CD14-positive monocyte (primary cell): ENCODE measurements around the gene TMEM179. TPM values are rescaled to one million over a fixed set of nuclear protein-coding genes. Genes with fewer than 3 reads are reported as not detected.

Source experiments
- DNase-seq, 3 donors: peaks; one replicate each; pipeline ENCODE4 v3.0.0-alpha.2; 2011 to 2022
- H2AFZ ChIP-seq: 2 replicates; pipeline ENCODE4 v1.6.0; 2012; ENCODE audit warnings: mild to moderate bottlenecking, low read depth, low read length, inconsistent platforms; ENCODE audit not compliant: insufficient read depth, poor library complexity, severe bottlenecking
- H3K27ac ChIP-seq, 2 donors: 1 replicate in 1 of 2; 2 replicates in 1 of 2; pipeline ENCODE4 v1.5.1; 2012 to 2013; ENCODE audit warnings: low read length in 2 of 2, control low read depth in 1 of 2, inconsistent platforms in 1 of 2, low read depth in 1 of 2, mild to moderate bottlenecking in 1 of 2
- H3K27me3 ChIP-seq, 2 donors: one replicate each; pipeline versions ENCODE4 v1.6.0 to v1.6.1; 2011 to 2013; ENCODE audit warnings: low read length in 2 of 2; ENCODE audit not compliant: control insufficient read depth in 2 of 2, insufficient read depth in 2 of 2
- H3K36me3 ChIP-seq, 2 donors: replicated peaks in 1 of 2; 1 replicate in 1 of 2; 2 replicates in 1 of 2; pipeline versions ENCODE4 v1.5.1 to v1.6.1; 2012 to 2013; ENCODE audit warnings: low read length in 2 of 2, control low read depth in 1 of 2, inconsistent platforms in 1 of 2, mild to moderate bottlenecking in 1 of 2; ENCODE audit not compliant: insufficient read depth in 2 of 2, control insufficient read depth in 1 of 2
- H3K4me1 ChIP-seq, 2 donors: 1 replicate in 1 of 2; 2 replicates in 1 of 2; pipeline versions ENCODE4 v1.5.1 to v1.6.1; 2012 to 2013; ENCODE audit warnings: low read length in 2 of 2, control low read depth in 1 of 2, inconsistent platforms in 1 of 2, mild to moderate bottlenecking in 1 of 2, moderate library complexity in 1 of 2; ENCODE audit not compliant: insufficient read depth in 2 of 2, control insufficient read depth in 1 of 2
- H3K4me2 ChIP-seq: replicated peaks from 2 replicates; pipeline ENCODE3; 2012; ENCODE audit warnings: low read length, moderate library complexity, mild to moderate bottlenecking; ENCODE audit not compliant: poor library complexity, severe bottlenecking; ENCODE audit errors: extremely low read depth
- H3K4me3 ChIP-seq, 3 experiments: fragments of 200-600 bp in 1 of 3; sonication (generic) in 1 of 3; replicated peaks in 1 of 3; 1 replicate in 2 of 3; 2 replicates in 1 of 3; pipeline ENCODE4 v1.5.1; 2011 to 2013; ENCODE audit warnings: low read length in 3 of 3, mild to moderate bottlenecking in 3 of 3, control low read depth in 2 of 3, low read depth in 2 of 3, inconsistent platforms in 1 of 3, moderate library complexity in 1 of 3
- H3K79me2 ChIP-seq: 2 replicates; pipeline ENCODE4 v1.6.0; 2012; ENCODE audit warnings: mild to moderate bottlenecking, control low read depth, inconsistent platforms, low read length, moderate library complexity; ENCODE audit not compliant: insufficient read depth
- H3K9ac ChIP-seq: 2 replicates; pipeline ENCODE4 v1.6.0; 2017; ENCODE audit warnings: low read length, mild to moderate bottlenecking; ENCODE audit not compliant: insufficient read depth, poor library complexity, severe bottlenecking
- H3K9me3 ChIP-seq, 2 donors: replicated peaks in 1 of 2; 1 replicate in 1 of 2; 2 replicates in 1 of 2; pipeline versions ENCODE4 v1.5.1 to v1.6.1; 2012 to 2013; ENCODE audit warnings: low read length in 2 of 2, control low read depth in 1 of 2; ENCODE audit not compliant: control insufficient read depth in 1 of 2, insufficient read depth in 1 of 2
- H4K20me1 ChIP-seq: 2 replicates; pipeline ENCODE4 v1.6.0; 2012; ENCODE audit warnings: mild to moderate bottlenecking, low read length, control low read depth, moderate library complexity; ENCODE audit not compliant: insufficient read depth
- H3K27ac Mint-ChIP-seq, 7 donors: one replicate each; pipeline ENCODE4 v1.8.0; 2020; ENCODE audit warnings: mild to moderate bottlenecking in 7 of 7, mixed read lengths in 7 of 7, moderate library complexity in 6 of 7, inconsistent platforms in 2 of 7
- H3K27me3 Mint-ChIP-seq, 3 donors: one replicate each; pipeline ENCODE4 v1.8.0; 2021 to 2022; ENCODE audit warnings: low read depth in 3 of 3, mild to moderate bottlenecking in 3 of 3, mixed read lengths in 3 of 3, moderate library complexity in 3 of 3, inconsistent platforms in 1 of 3
- H3K36me3 Mint-ChIP-seq, 2 donors: one replicate each; pipeline ENCODE4 v1.8.0; 2020; ENCODE audit warnings: mixed read lengths in 2 of 2, inconsistent platforms in 1 of 2, mild to moderate bottlenecking in 1 of 2
- H3K4me1 Mint-ChIP-seq: one replicate; pipeline ENCODE4 v1.8.0; 2020; ENCODE audit warnings: mild to moderate bottlenecking, mixed read lengths
- H3K4me3 Mint-ChIP-seq, 2 donors: one replicate each; pipeline ENCODE4 v1.8.0; 2020; ENCODE audit warnings: mild to moderate bottlenecking in 2 of 2, mixed read lengths in 2 of 2, moderate library complexity in 1 of 2
- H3K9me3 Mint-ChIP-seq, 7 donors: one replicate each; pipeline ENCODE4 v1.8.0; 2020 to 2022; ENCODE audit warnings: mixed read lengths in 7 of 7, mild to moderate bottlenecking in 6 of 7, moderate library complexity in 6 of 7, inconsistent platforms in 2 of 7
- CTCF ChIP-seq: fragments of 200-600 bp; IDR thresholded peaks from one replicate; pipeline ENCODE4 v1.8.0; 2022; ENCODE audit warnings: antibody characterized with exemption, mild to moderate bottlenecking
- WGBS: methylation state at CpG from one replicate; pipeline ENCODE4 v1.1.5; 2013; ENCODE audit warnings: missing lambda C conversion rate; ENCODE audit not compliant: insufficient coverage; 5-methylcytosine and 5-hydroxymethylcytosine counted together
- intact Hi-C, 2 donors: fragments of 100-400 bp; cut with micrococcal nuclease; formaldehyde crosslinking; loops; one replicate each; pipeline versions ENCODE4 v1.15.0 to v1.15.1; 2023
- polyA plus RNA-seq, 3 donors: library from polyadenylated mRNA; depleted of rRNA in 1 of 3; unstranded in 2 of 3; stranded (reverse) in 1 of 3; fragments of 300-500 nt in 2 of 3; fragments of >200 nt in 1 of 3; fragmentation: Illumina TruSeq in 2 of 3; gene quantifications; 1 replicate in 2 of 3; 2 replicates in 1 of 3; pipeline ENCODE4 v1.2.3, GENCODE V29; 2012 to 2021

The TMEM179 gene
- polyA plus RNA-seq, 3 donors: not detected

- H3K9me3 Mint-ChIP-seq: peaks cover 6 to 22% (median 13%) of the 10 kb centered on the region in 7 donors
- Histone ChIP-seq H3K4me3 (peak overlapping the region in 1 of 3 experiments; percentile 0), H3K27ac (peak overlapping the region in 1 of 2 donors; percentile 9), H3K9ac (no peak overlapping the region), H4K20me1 (no peaks in the 10 kb centered on the region), H3K4me2 (peak overlapping the region; percentile 26), H3K4me1 (peaks cover 30% of the 10 kb centered on the region in 2 donors), H3K79me2 (no peaks in the 10 kb centered on the region), H3K36me3 (no peaks in the 10 kb centered on the region), H3K27me3 (no peaks in the 10 kb centered on the region), H3K9me3 (peaks cover 5 to 19% of the 10 kb centered on the region in 2 donors), H2AFZ (no peak overlapping the region)
- H3K27me3 Mint-ChIP-seq: peaks cover 0 to 6% (median 2%) of the 10 kb centered on the region in 3 donors
- no peak for TF ChIP-seq CTCF
- intact Hi-C loops: loop anchor here in 1 of 2 donors (10.0 kb wide), 1 partner anchor 513 kb away; the partner anchor contains the start of gene KIF26A
- no peaks in the 10 kb centered on the region for H3K36me3 Mint-ChIP-seq
- peak overlapping the region in 3 of 7 donors; percentile 6 to 76 (median 54) for H3K27ac Mint-ChIP-seq
- peak overlapping the region in 1 of 2 donors; percentile 42 for H3K4me3 Mint-ChIP-seq
- 4% methylated on average over 4 of the region's 6 CpGs for WGBS
- DNase-seq: peak in 2 of 3 donors; percentile 23 to 25
- peaks cover 26% of the 10 kb centered on the region for H3K4me1 Mint-ChIP-seq
Measured at GRCh38 chr14:104647467-104648043, 43.0 kb upstream of the TMEM179 start.

GRCh38 chr14:104644656-104645378 lies 40.2 kb upstream of the TMEM179 start:
- no peaks in the 10 kb centered on the region for H3K36me3 ChIP-seq
- no peak overlapping the region for H3K9ac ChIP-seq
- 76% methylated on average over 7 of the region's 11 CpGs for WGBS
- no peak overlapping the region for H2AFZ ChIP-seq
- H3K9me3 Mint-ChIP-seq: peaks cover 0 to 13% (median 8%) of the 10 kb centered on the region in 7 donors
- intact Hi-C loops: loop anchor here in 1 of 2 donors (10.0 kb wide), 1 partner anchor 510 kb away; the partner anchor contains the start of gene KIF26A
- no peaks in the 10 kb centered on the region for H3K27me3 ChIP-seq
- no peak overlapping the region for H3K27ac ChIP-seq
- peaks cover 33% of the 10 kb centered on the region for H3K4me1 Mint-ChIP-seq
- H3K4me3 ChIP-seq: no peak overlapping the region
- no peak for DNase-seq
- H3K36me3 Mint-ChIP-seq: no peaks in the 10 kb centered on the region
- H3K79me2 ChIP-seq: no peaks in the 10 kb centered on the region
- H3K27me3 Mint-ChIP-seq: peaks cover 0 to 5% (median 5%) of the 10 kb centered on the region in 3 donors
- H3K4me2 ChIP-seq: no peak overlapping the region
- H3K9me3 ChIP-seq: peaks cover 0 to 10% of the 10 kb centered on the region in 2 donors
- H3K27ac Mint-ChIP-seq: peak overlapping the region in 2 of 7 donors; percentile 11 to 14
- no peak for TF ChIP-seq CTCF
- H3K4me1 ChIP-seq: peaks cover 25 to 30% of the 10 kb centered on the region in 2 donors
- no peak overlapping the region for H3K4me3 Mint-ChIP-seq
- no peaks in the 10 kb centered on the region for H4K20me1 ChIP-seq
